NCI-H1436 (cell line): ENCODE results near the gene MGAT5.

ENCODE experiments used
- DNase-seq: peaks from one replicate; lab custom pipeline; 2025; lab: John Stamatoyannopoulos, UW

MGAT5 gene

GRCh38 chr2:134336921-134337320 lies 83.0 kb downstream of the MGAT5 start:
- DNase-seq: no peak

- DNase-seq: no peak
Measured at GRCh38 chr2:134337631-134338030, 83.8 kb downstream of the MGAT5 start.

- no peak for DNase-seq
Measured at GRCh38 chr2:134338208-134338607, 84.3 kb downstream of the MGAT5 start.

DNA sequence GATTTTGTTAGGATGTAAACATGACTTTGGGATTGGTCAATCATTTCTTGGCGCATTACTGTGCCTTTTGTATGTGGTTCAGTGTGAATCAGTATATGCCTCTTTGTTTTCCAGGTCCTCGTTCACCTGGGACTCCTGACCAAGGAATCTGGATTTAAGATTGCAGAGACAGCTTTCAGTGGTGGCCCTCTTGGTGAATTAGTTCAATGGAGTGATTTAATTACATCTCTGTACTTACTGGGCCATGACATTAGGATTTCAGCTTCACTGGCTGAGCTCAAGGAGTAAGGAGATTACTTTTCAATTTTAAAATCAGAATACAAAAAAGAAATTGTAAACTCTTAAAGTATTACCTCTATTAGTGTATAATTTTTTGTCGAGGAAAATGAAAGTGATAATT lies 87.6 kb downstream of the MGAT5 start:
- DNase-seq: no peak

DNA sequence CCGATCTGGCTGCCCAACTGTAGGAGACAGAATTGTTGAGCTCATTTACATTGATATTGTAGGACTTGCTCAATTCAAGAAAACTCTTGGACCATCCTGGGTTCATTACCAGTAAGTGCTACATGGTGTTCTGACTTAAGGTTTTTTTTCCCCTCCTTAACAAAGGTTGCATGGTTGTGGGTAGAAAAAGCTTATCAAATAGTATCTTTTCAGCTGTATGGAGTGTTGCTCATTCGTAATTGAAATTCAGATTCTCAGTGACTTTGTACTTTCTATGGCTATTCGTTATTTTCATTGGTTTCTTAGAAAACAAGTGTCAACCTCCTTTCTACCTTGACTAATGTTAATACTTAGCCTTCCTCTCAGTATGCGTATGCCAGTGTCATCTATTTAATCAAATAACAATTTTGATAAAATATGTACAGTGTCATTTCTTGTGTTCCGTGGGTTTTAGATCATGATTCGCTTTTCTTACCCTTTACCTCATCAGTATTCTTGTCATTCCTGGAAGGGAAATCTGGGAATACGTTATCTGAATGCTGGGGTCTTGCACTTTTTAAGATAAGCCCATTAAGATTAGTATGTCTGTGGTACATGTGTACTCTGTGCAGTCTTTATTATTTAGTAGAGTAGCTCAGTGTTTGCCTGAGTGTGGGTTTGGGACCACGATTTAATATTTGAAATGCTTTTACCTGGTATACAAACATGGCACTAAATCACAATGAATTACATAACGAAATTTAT lies 91.3 kb downstream of the MGAT5 start:
- no peak for DNase-seq

DNA sequence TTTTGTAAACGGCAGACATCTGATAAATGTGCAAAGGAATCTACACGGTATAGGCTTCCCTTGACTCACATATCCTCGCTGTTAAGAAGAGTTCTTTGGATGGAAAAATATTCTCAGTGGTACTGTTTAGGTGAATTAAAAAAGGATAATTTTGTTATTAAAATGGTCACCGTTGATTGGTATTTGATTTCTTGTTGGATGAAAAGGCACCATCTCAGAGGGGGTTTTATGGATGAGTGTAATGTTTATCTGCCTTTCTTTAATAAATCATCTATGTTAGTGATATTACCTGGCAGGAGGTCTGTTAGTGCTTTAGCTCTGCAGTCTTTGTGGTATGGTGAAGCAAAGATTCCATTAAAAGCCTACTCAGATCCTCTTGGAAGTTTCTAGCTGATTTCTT lies 92.3 kb downstream of the MGAT5 start:
- no peak for DNase-seq

DNA sequence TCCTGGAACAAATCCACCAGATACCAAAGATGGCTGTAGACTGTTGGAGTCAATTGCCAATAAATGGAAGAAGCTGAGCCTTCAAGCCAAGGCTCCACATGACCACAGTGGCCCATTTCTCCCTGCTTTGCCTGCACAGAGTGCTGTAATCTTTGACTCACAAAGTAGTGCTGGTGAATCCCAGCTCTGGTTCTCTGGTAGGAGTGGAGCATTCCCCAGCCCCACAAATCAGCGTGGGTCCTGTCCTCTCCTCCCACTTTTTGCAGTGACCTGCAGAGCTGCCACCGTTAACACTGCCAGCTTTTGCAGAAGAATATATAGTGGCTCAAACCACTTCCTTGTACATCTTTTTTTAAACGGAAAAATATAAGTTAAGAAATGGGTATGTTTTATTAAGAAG lies 93.9 kb downstream of the MGAT5 start:
- no peak for DNase-seq

DNA sequence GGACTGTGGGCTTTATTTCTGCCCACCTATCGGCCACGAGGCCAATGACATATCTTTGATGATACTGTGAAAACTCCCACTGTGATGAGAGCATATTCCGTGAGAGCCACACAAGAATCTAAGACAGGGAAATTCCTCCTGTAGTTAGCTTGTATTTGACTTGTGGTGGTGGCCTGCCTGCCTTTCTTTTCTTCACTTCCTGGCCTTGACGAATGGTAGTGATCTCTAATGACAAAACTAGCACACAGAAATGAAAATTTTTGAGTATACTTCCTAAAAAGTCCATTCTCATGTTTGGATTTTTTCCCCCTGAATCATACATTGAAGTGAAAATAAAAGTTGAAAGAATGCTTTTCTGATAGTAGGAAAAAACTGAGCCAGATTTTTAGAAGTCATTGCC lies 94.4 kb downstream of the MGAT5 start:
- no peak for DNase-seq

DNA sequence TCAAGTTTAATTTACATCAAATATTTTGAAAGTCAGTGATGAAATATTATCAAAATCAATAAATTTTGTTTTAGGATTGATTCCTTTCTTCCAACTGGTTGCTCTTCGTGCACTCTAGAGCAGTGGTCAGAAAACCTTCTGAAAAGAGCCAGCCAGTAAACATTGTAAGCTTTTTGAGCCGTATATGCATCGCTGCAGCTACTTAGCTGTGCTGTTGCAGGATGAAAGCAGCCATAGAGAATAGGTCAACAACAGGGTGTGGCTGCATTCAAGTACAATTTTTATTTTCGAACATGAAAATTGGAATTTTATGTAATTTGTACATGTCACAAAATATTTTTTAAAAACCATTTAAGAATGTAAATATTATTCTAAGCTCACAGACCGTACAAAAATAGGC lies 94.9 kb downstream of the MGAT5 start:
- no peak for DNase-seq

DNA sequence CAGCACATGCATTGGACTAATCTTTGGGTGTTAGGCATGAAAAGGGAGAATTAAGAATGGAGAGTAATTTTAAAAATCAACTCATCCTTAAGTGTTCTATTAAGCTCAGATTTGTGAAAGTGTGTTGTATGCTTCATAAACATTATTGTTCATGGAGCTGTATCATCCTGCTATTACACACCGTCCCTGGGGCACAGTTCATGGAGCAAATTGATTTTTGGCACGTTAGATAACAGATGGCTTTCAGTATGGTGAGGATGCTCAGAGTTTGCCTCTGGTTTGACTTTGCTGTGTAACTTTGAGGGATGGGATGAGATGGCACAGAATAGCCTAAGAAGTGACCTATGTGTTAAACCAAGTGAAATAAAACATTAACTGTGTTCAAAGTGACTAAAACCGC lies 97.1 kb downstream of the MGAT5 start:
- DNase-seq: no peak

GRCh38 chr2:134351899-134352298 lies 98.0 kb downstream of the MGAT5 start:
- DNase-seq: no peak

- DNase-seq: no peak
Measured at GRCh38 chr2:134352844-134353243, 99.0 kb downstream of the MGAT5 start.

DNA sequence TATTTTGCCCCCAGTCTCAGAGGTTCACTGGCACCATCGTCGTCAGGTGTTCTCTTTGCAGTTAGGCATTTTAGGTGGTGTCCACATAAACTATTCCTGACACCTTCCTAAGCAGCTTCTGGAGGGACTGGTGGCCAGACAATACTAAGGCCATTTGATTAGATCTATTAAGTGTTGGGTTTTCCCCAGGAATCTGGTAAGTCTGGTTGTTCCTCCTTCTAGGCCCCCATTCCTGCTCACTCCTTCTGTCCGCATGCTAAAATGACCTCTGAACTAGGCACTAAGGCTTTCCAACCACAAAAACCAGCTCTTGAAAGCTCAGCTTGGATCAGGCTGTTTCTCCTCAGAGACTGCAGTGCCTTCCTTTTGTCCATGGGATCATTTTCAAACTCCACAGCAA lies 100.7 kb downstream of the MGAT5 start:
- no peak for DNase-seq

GRCh38 chr2:134357814-134358213 lies 103.9 kb downstream of the MGAT5 start:
- DNase-seq: no peak

- no peak for DNase-seq
Measured at GRCh38 chr2:134359367-134360081, 105.7 kb downstream of the MGAT5 start.

GRCh38 chr2:134360745-134361487 lies 107.0 kb downstream of the MGAT5 start:
- no peak for DNase-seq

DNA sequence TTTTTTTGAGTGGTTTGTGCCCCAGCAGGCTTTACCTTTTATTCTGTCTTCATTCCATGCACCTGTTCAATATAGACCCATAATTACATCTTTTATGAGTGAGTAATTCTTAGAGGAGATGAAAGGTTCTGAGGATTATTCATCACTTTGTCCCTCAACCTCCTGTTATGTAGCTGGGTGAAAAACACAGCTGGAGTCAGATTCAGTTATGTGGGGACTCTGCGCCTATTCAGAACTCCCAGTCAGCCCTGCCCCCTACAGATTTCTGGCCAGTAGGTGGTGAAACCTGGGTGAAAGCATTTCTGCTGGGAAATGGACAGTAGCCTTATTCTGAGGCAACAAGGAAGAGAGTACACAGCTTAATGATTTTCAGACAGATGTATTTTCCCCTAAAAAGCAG lies 107.8 kb downstream of the MGAT5 start:
- no peak for DNase-seq

DNA sequence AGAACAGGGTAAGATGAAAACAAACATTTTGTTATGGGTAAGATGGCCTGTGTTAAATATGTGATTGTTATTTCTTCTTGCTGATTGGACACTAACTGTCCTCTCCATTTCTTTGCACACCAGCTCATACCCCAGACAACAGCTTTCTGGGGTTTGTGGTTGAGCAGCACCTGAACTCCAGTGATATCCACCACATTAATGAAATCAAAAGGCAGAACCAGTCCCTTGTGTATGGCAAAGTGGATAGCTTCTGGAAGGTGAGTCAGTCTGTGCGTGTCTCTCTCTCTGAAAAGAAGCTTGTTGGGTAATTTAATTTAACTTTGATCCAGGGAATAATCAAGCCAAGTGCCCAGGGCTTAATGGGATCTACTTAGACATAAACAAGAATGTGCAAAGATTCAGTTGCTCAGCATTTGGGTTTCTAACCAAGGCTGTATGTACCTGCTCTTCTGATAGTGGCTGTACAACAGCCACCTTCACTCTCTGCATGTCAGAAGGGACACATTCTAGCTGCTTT lies 108.3 kb downstream of the MGAT5 start:
- DNase-seq: no peak

- no peak for DNase-seq
Measured at GRCh38 chr2:134362740-134363139, 108.9 kb downstream of the MGAT5 start.

- DNase-seq: no peak
Measured at GRCh38 chr2:134365356-134365755, 111.5 kb downstream of the MGAT5 start.

- DNase-seq: no peak
Measured at GRCh38 chr2:134366359-134366758, 112.5 kb downstream of the MGAT5 start.

DNA sequence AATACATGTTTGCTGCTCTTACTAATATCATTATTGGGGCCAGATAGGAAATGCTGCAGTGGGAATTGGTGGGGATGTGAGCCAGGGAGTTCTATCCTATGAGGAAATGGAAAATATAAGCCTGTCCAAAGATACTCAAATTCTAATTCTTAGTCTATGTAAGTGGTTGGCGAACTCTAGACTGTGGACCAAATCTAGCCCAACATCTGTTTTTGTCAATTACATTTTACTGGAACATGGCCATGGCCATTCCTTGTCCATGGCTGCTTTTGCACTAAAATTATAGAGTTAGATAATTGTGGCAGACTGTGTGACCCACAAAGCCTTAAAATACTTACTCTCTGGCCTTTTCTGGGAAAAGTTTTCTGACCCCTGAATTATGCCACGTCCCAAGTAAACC lies 113.3 kb downstream of the MGAT5 start:
- DNase-seq: no peak
